B cell (primary cell): ENCODE data around the gene TCEANC2. TPM values are rescaled to one million over a fixed set of nuclear protein-coding genes. Genes with fewer than 3 reads are reported as not detected.
"Not testable (repeated sequence)": the region's sequence is repeated elsewhere in the genome, so short reads cannot be mapped to it uniquely, and the experiment has no call there.

Experiments
- ATAC-seq: fragments of 200-7000 bp; cut with Tn5 transposase; one replicate; pipeline ENCODE4 v1.10.0; 2021; ENCODE audit warnings: low read depth, mild to moderate bottlenecking, moderate number of reproducible peaks, moderate library complexity
- CTCF ChIA-PET: fragments of 350-600 bp; sonication (Branson Sonifier 250); formaldehyde crosslinking; loops from one replicate; lab custom pipeline; 2021; ENCODE audit warnings: antibody characterized with exemption, inconsistent platforms; lab: Charles Lee
- POLR2A ChIA-PET: fragments of 350-600 bp; sonication (Branson Sonifier 250); formaldehyde crosslinking; loops from one replicate; lab custom pipeline; 2021; ENCODE audit warnings: antibody characterized with exemption; lab: Charles Lee
- DNase-seq: peaks from one replicate; pipeline ENCODE4 v3.0.0; 2013
- H2AFZ ChIP-seq: 2 replicates; pipeline ENCODE4 v1.6.1; 2012; ENCODE audit warnings: mild to moderate bottlenecking, low read depth, low read length; ENCODE audit not compliant: insufficient read depth, poor library complexity, severe bottlenecking
- H3K27ac ChIP-seq, 2 donors: 1 replicate in 1 of 2; 2 replicates in 1 of 2; pipeline ENCODE4 v1.5.1; 2012 to 2013; ENCODE audit warnings: low read length in 2 of 2, mild to moderate bottlenecking in 2 of 2, moderate library complexity in 1 of 2
- H3K27me3 ChIP-seq, 4 experiments: fragments of 200-600 bp in 1 of 4; sonication (generic) in 1 of 4; replicated peaks in 1 of 4; 1 replicate in 2 of 4; 2 replicates in 2 of 4; pipeline versions ENCODE4 v1.6.1 to v1.7.0; 2013 to 2016; ENCODE audit warnings: low read length in 3 of 4, mild to moderate bottlenecking in 2 of 4, mixed read lengths in 1 of 4, moderate library complexity in 1 of 4; ENCODE audit not compliant: insufficient read depth in 4 of 4, control insufficient read depth in 3 of 4; ENCODE audit errors: control extremely low read depth in 1 of 4
- H3K36me3 ChIP-seq, 2 experiments: replicated peaks in 1 of 2; 1 replicate in 1 of 2; 2 replicates in 1 of 2; pipeline versions ENCODE4 v1.6.1 to v1.7.1; 2013; ENCODE audit warnings: low read length in 1 of 2; ENCODE audit not compliant: insufficient read depth in 2 of 2, control insufficient read depth in 1 of 2; ENCODE audit errors: control extremely low read depth in 1 of 2, extremely low read depth in 1 of 2
- H3K4me1 ChIP-seq, 2 donors: fragments of 200-600 bp in 1 of 2; sonication (generic) in 1 of 2; 1 replicate in 1 of 2; 2 replicates in 1 of 2; pipeline versions ENCODE4 v1.5.1 to v1.6.1; 2013 to 2017; ENCODE audit warnings: low read length in 2 of 2; ENCODE audit not compliant: control insufficient read depth in 2 of 2, insufficient read depth in 2 of 2
- H3K4me2 ChIP-seq: replicated peaks from 2 replicates; pipeline ENCODE3; 2012; ENCODE audit warnings: mild to moderate bottlenecking, low read depth, low read length; ENCODE audit not compliant: poor library complexity, severe bottlenecking
- H3K4me3 ChIP-seq, 5 experiments: fragments of 200-600 bp in 1 of 5; sonication (generic) in 1 of 5; 1 replicate in 3 of 5; 2 replicates in 2 of 5; pipeline versions ENCODE4 v1.5.1 to v1.7.0; 2011 to 2016; ENCODE audit warnings: low read length in 4 of 5, mild to moderate bottlenecking in 4 of 5, low read depth in 2 of 5, control low read depth in 1 of 5, moderate library complexity in 1 of 5; ENCODE audit not compliant: insufficient read depth in 1 of 5; ENCODE audit errors: control extremely low read depth in 1 of 5, extremely low read depth in 1 of 5
- H3K79me2 ChIP-seq: fragments of 200-600 bp; sonication (generic); one replicate; pipeline ENCODE4 v1.6.0; 2016; ENCODE audit warnings: low read length; ENCODE audit not compliant: control insufficient read depth, insufficient read depth
- H3K9ac ChIP-seq: fragments of 200-600 bp; sonication (generic); 2 replicates; pipeline ENCODE4 v1.6.1; 2017; ENCODE audit warnings: mild to moderate bottlenecking, low read length, moderate library complexity
- H3K9me3 ChIP-seq, 3 donors: one replicate each; pipeline versions ENCODE4 v1.6.1 to v1.7.1; 2013; ENCODE audit warnings: low read length in 2 of 3; ENCODE audit not compliant: control insufficient read depth in 2 of 3, insufficient read depth in 1 of 3; ENCODE audit errors: control extremely low read depth in 1 of 3
- H4K20me1 ChIP-seq: 2 replicates; pipeline ENCODE4 v1.6.0; 2012; ENCODE audit warnings: mild to moderate bottlenecking, low read length; ENCODE audit not compliant: insufficient read depth, control insufficient read depth, poor library complexity, severe bottlenecking
- H3K27ac Mint-ChIP-seq: one replicate; pipeline ENCODE4 v1.8.0; 2021; ENCODE audit warnings: mixed read lengths
- H3K27me3 Mint-ChIP-seq: one replicate; pipeline ENCODE4 v1.8.0; 2021; ENCODE audit warnings: mixed read lengths
- H3K4me1 Mint-ChIP-seq: one replicate; pipeline ENCODE4 v1.8.0; 2021; ENCODE audit warnings: mixed read lengths
- H3K4me3 Mint-ChIP-seq: one replicate; pipeline ENCODE4 v1.8.0; 2021; ENCODE audit warnings: mixed read lengths
- H3K9me3 Mint-ChIP-seq: one replicate; pipeline ENCODE4 v1.8.0; 2022; ENCODE audit warnings: mixed read lengths; ENCODE audit not compliant: insufficient read depth
- CTCF ChIP-seq: fragments of 200-600 bp; IDR thresholded peaks from one replicate; pipeline ENCODE4 v1.8.0; 2022; ENCODE audit warnings: antibody characterized with exemption, mild to moderate bottlenecking
- EZH2 ChIP-seq: IDR thresholded peaks from 2 replicates; pipeline ENCODE4 v1.6.1; 2012; ENCODE audit warnings: borderline replicate concordance, low read depth, mild to moderate bottlenecking, moderate library complexity, low read length; ENCODE audit not compliant: insufficient read depth, poor library complexity, severe bottlenecking
- WGBS: methylation state at CpG from one replicate; pipeline ENCODE4 v1.1.5; 2013; ENCODE audit warnings: missing lambda C conversion rate; ENCODE audit not compliant: insufficient coverage; 5-methylcytosine and 5-hydroxymethylcytosine counted together
- intact Hi-C: fragments of 100-400 bp; cut with micrococcal nuclease; formaldehyde crosslinking; loops from one replicate; pipeline ENCODE4 v1.10.0; 2022
- polyA plus RNA-seq: library from polyadenylated mRNA; depleted of rRNA; stranded (reverse); fragments of >200 nt; gene quantifications from 2 replicates; pipeline ENCODE4 v1.2.3, GENCODE V29; 2012
- total RNA-seq, 2 donors: library from RNA; stranded (reverse); fragments of 120-200 nt in 1 of 2; gene quantifications; 1 replicate in 1 of 2; 2 replicates in 1 of 2; pipeline versions ENCODE4 v1.2.3 to v1.2.4, GENCODE V29; 2013 to 2022

TCEANC2 gene
- total and polyA plus RNA-seq, 2 donors (not counting 1 experiment from before 2014, with no cell fraction given), result 8.0 to 15.9 TPM

- POLR2A ChIA-PET, result no interaction called here
- H3K4me3 ChIP-seq, result no peak overlapping the region
- peaks cover 0 to 5% of the 10 kb centered on the region in 2 donors for H3K4me1 ChIP-seq
- Mint-ChIP-seq H3K27ac (no peak overlapping the region), H3K4me1 (no peaks in the 10 kb centered on the region), H3K4me3 (no peak overlapping the region), H3K9me3 (no peaks in the 10 kb centered on the region), H3K27me3 (no peaks in the 10 kb centered on the region)
- peaks cover 1 to 10% of the 10 kb centered on the region in 2 experiments for H3K36me3 ChIP-seq
- H3K27ac ChIP-seq, result no peak overlapping the region
- intact Hi-C loops, result no loop called here
- ATAC-seq (no peak), DNase-seq (no peak)
- no peaks in the 10 kb centered on the region for H3K79me2 ChIP-seq
- H3K27me3 ChIP-seq, result no peaks in the 10 kb centered on the region
- TF ChIP-seq EZH2, result no peak
- TF ChIP-seq CTCF, result no peak
- no peak overlapping the region for H2AFZ ChIP-seq
- no peak overlapping the region for H3K9ac ChIP-seq
- no peaks in the 10 kb centered on the region for H3K9me3 ChIP-seq
- CTCF ChIA-PET, result no interaction called here
- H4K20me1 ChIP-seq, result no peaks in the 10 kb centered on the region
- WGBS, result 100% methylated on average over 1 of the region's 2 CpGs
- H3K4me2 ChIP-seq, result no peak overlapping the region
These were observed 47.1 kb downstream of the TCEANC2 start for GRCh38 chr1:54100500-54100899.

GRCh38 chr1:54103414-54103813 lies 50.0 kb downstream of the TCEANC2 start:
- Histone ChIP-seq H3K79me2 (no peaks in the 10 kb centered on the region), H4K20me1 (no peaks in the 10 kb centered on the region), H3K36me3 (peaks cover 0 to 3% of the 10 kb centered on the region in 2 experiments), H3K4me1 (no peaks in the 10 kb centered on the region), H3K4me2 (no peak overlapping the region), H3K27ac (no peak overlapping the region), H3K27me3 (no peaks in the 10 kb centered on the region), H2AFZ (no peak overlapping the region), H3K9me3 (no peaks in the 10 kb centered on the region), H3K9ac (no peak overlapping the region), H3K4me3 (no peak overlapping the region)
- Mint-ChIP-seq H3K9me3 (no peaks in the 10 kb centered on the region), H3K4me3 (no peak overlapping the region), H3K27ac (no peak overlapping the region), H3K27me3 (no peaks in the 10 kb centered on the region), H3K4me1 (no peaks in the 10 kb centered on the region)
- ChIA-PET CTCF (interaction anchor here (0.5 to 0.8 kb wide), 2 partner anchors 22 to 144 kb away, joined by 3 read pairs; no protein-coding TSS in a partner anchor), POLR2A (no interaction called here)
- intact Hi-C loops, result no loop called here
- DNase-seq (no peak), ATAC-seq (no peak)
- whole genome bisulfite sequencing, result 100% methylated on average over 3 of the region's 6 CpGs
- TF ChIP-seq CTCF (no peak), EZH2 (no peak)

GRCh38 chr1:54104613-54105012 lies 51.2 kb downstream of the TCEANC2 start:
- H3K4me3 Mint-ChIP-seq, H3K9me3 Mint-ChIP-seq, H3K79me2 ChIP-seq, H3K4me1 ChIP-seq, CTCF ChIA-PET, H3K27ac Mint-ChIP-seq, H3K4me1 Mint-ChIP-seq, H4K20me1 ChIP-seq, H3K9ac ChIP-seq, DNase-seq, ATAC-seq, H3K9me3 ChIP-seq, H2AFZ ChIP-seq, H3K36me3 ChIP-seq, H3K4me3 ChIP-seq, H3K27me3 ChIP-seq, intact Hi-C loops, H3K27me3 Mint-ChIP-seq, POLR2A ChIA-PET, H3K4me2 ChIP-seq, H3K27ac ChIP-seq: not testable (repeated sequence)
- WGBS, result 100% methylated on average over 9 of the region's 9 CpGs
